ENCODE results near the gene CA10. TPM values are rescaled to one million over a fixed set of nuclear protein-coding genes. Genes with fewer than 3 reads are reported as not detected.

CA10 gene
- polyA plus RNA-seq, 1 experiment: not detected

GRCh38 chr17:51706093-51706492 lies 452.4 kb downstream of the CA10 start:
- DNase-seq (ENCODE audit: low read depth, low spot score): no peak
- CTCF ChIA-PET: no interaction called here
- POLR2A ChIA-PET: no interaction called here
- Histone ChIP-seq H3K4me3 (ENCODE audit: low read depth, low read length) (no peak overlapping the region), H3K27me3 (ENCODE audit: control insufficient read depth, insufficient read depth, low read length) (no peaks in the 10 kb centered on the region), H3K27ac (ENCODE audit: low read depth, low read length) (no peak overlapping the region), H3K9me3 (ENCODE audit: control insufficient read depth, insufficient read depth, low read length) (peaks cover 27% of the 10 kb centered on the region)
- TF ChIP-seq CTCF (IDR thresholded peaks at IDR 0.05; ENCODE audit: low read depth, low read length): no peak

- ChIA-PET POLR2A (no interaction called here), CTCF (no interaction called here)
- peaks cover 37% of the 10 kb centered on the region for H3K9me3 ChIP-seq (ENCODE audit: control insufficient read depth, insufficient read depth, low read length)
- H3K27ac ChIP-seq (ENCODE audit: low read depth, low read length): no peak overlapping the region
- no peaks in the 10 kb centered on the region for H3K27me3 ChIP-seq (ENCODE audit: control insufficient read depth, insufficient read depth, low read length)
- no peak overlapping the region for H3K4me3 ChIP-seq (ENCODE audit: low read depth, low read length)
- TF ChIP-seq CTCF (IDR thresholded peaks at IDR 0.05; ENCODE audit: low read depth, low read length): no peak
- no peak for DNase-seq (ENCODE audit: low read depth, low spot score)
Measured at GRCh38 chr17:51703361-51704341, 454.9 kb downstream of the CA10 start.

GRCh38 chr17:51702963-51703360 lies 455.6 kb downstream of the CA10 start:
- ChIA-PET CTCF (no interaction called here), POLR2A (no interaction called here)
- Histone ChIP-seq H3K27me3 (ENCODE audit: control insufficient read depth, insufficient read depth, low read length) (no peaks in the 10 kb centered on the region), H3K9me3 (ENCODE audit: control insufficient read depth, insufficient read depth, low read length) (peaks cover 39% of the 10 kb centered on the region), H3K27ac (ENCODE audit: low read depth, low read length) (no peak overlapping the region), H3K4me3 (ENCODE audit: low read depth, low read length) (no peak overlapping the region)
- no peak for TF ChIP-seq CTCF (IDR thresholded peaks at IDR 0.05; ENCODE audit: low read depth, low read length)
- DNase-seq (ENCODE audit: low read depth, low spot score): no peak

- no peak for TF ChIP-seq CTCF (IDR thresholded peaks at IDR 0.05; ENCODE audit: low read depth, low read length)
- H3K4me3 ChIP-seq (ENCODE audit: low read depth, low read length): no peak overlapping the region
- H3K27ac ChIP-seq (ENCODE audit: low read depth, low read length): no peak overlapping the region
- ChIA-PET POLR2A (no interaction called here), CTCF (no interaction called here)
- no peaks in the 10 kb centered on the region for H3K27me3 ChIP-seq (ENCODE audit: control insufficient read depth, insufficient read depth, low read length)
- DNase-seq (ENCODE audit: low read depth, low spot score): no peak
- H3K9me3 ChIP-seq (ENCODE audit: control insufficient read depth, insufficient read depth, low read length): peaks cover 41% of the 10 kb centered on the region
Measured at GRCh38 chr17:51701501-51701900, 457.0 kb downstream of the CA10 start.

- no peak for DNase-seq (ENCODE audit: low read depth, low spot score)
- ChIA-PET POLR2A (no interaction called here), CTCF (no interaction called here)
- Histone ChIP-seq H3K9me3 (ENCODE audit: control insufficient read depth, insufficient read depth, low read length) (peaks cover 35% of the 10 kb centered on the region), H3K27me3 (ENCODE audit: control insufficient read depth, insufficient read depth, low read length) (no peaks in the 10 kb centered on the region), H3K4me3 (ENCODE audit: low read depth, low read length) (no peak overlapping the region), H3K27ac (ENCODE audit: low read depth, low read length) (no peak overlapping the region)
- TF ChIP-seq CTCF (IDR thresholded peaks at IDR 0.05; ENCODE audit: low read depth, low read length): no peak
Measured at GRCh38 chr17:51700011-51700760, 458.3 kb downstream of the CA10 start.
